Germinal center (tissue), 1 donor: ENCODE results near the gene CCDC190.
"Not testable (repeated sequence)": the region's sequence is repeated elsewhere in the genome, so short reads cannot be mapped to it uniquely, and the experiment has no call there.

Source experiments
- DNase-seq: peaks from one replicate; pipeline ENCODE4 v3.0.0; 2012; ENCODE audit warnings: mixed read lengths, low spot score

The CCDC190 gene

GRCh38 chr1:162861101-162861500 lies at the start of gene CCDC190:
TSS of gene CCDC190 (minus strand) at chr1:162861175. CDS start at chr1:162859646, 1,529 bp downstream.
- DNase-seq: no peak

GRCh38 chr1:162910161-162910560 lies 49.2 kb upstream of the CCDC190 start:
- no peak for DNase-seq

- DNase-seq: no peak
These were observed 47.8 kb upstream of the CCDC190 start for GRCh38 chr1:162908780-162909179.

GRCh38 chr1:162908236-162908635 lies 47.3 kb upstream of the CCDC190 start:
- DNase-seq: no peak

GRCh38 chr1:162906485-162906884 lies 45.5 kb upstream of the CCDC190 start:
- DNase-seq: no peak

- no peak for DNase-seq
These were observed 44.5 kb upstream of the CCDC190 start for GRCh38 chr1:162905174-162906158.

- DNase-seq: no peak
These were observed 43.6 kb upstream of the CCDC190 start for GRCh38 chr1:162904579-162904978.

GRCh38 chr1:162904023-162904422 lies 43.0 kb upstream of the CCDC190 start:
- no peak for DNase-seq

GRCh38 chr1:162903246-162903645 lies 42.3 kb upstream of the CCDC190 start:
- DNase-seq: no peak

- DNase-seq: no peak
These were observed 41.4 kb upstream of the CCDC190 start for GRCh38 chr1:162902416-162902815.

- no peak for DNase-seq
These were observed 40.3 kb upstream of the CCDC190 start for GRCh38 chr1:162901243-162901642.

GRCh38 chr1:162899422-162900146 lies 38.6 kb upstream of the CCDC190 start:
- no peak for DNase-seq

- DNase-seq: no peak
These were observed 32.6 kb upstream of the CCDC190 start for GRCh38 chr1:162893612-162893908.

- no peak for DNase-seq
These were observed 32.1 kb upstream of the CCDC190 start for GRCh38 chr1:162892906-162893611.

GRCh38 chr1:162889989-162890388 lies 29.0 kb upstream of the CCDC190 start:
- DNase-seq: no peak

GRCh38 chr1:162886705-162887104 lies 25.7 kb upstream of the CCDC190 start:
- no peak for DNase-seq

GRCh38 chr1:162885265-162885664 lies 24.3 kb upstream of the CCDC190 start:
- no peak for DNase-seq

- no peak for DNase-seq
These were observed 23.9 kb upstream of the CCDC190 start for GRCh38 chr1:162884831-162885230.

GRCh38 chr1:162882248-162882674 lies 21.3 kb upstream of the CCDC190 start:
- no peak for DNase-seq

- DNase-seq: no peak
These were observed 20.6 kb upstream of the CCDC190 start for GRCh38 chr1:162881590-162881989.

- not testable (repeated sequence) for DNase-seq
These were observed 19.6 kb upstream of the CCDC190 start for GRCh38 chr1:162880617-162881016.

GRCh38 chr1:162878000-162878596 lies 17.1 kb upstream of the CCDC190 start:
- DNase-seq: no peak
